Naive thymus-derived CD8-positive, alpha-beta T cell (primary cell): Measurements from ENCODE around the gene NR4A1. TPM values are rescaled to one million over a fixed set of nuclear protein-coding genes. Genes with fewer than 3 reads are reported as not detected.
A peak's percentile ranks its signal among the peaks of the same experiment; 100 is the strongest.

Experiments used
- ATAC-seq, 2 donors: fragments of 150-1000 bp; cut with Tn5 transposase in 1 of 2; sonication (Bioruptor Pico), chemical (Tn5 transposase) in 1 of 2; 1 replicate in 1 of 2; 2 replicates in 1 of 2; pipeline ENCODE4 v1.10.0; 2021; ENCODE audit warnings: mild to moderate bottlenecking in 2 of 2, moderate library complexity in 2 of 2
- POLR2A ChIA-PET: fragments of 350-600 bp; sonication (Branson Sonifier 250); formaldehyde crosslinking; loops from one replicate; lab custom pipeline; 2021; ENCODE audit warnings: antibody characterized with exemption; lab: Charles Lee
- DNase-seq, 10 donors: peaks; one replicate each; pipeline versions ENCODE4 v3.0.0 to v3.0.0-alpha.2; 2020 to 2022
- H3K27ac Mint-ChIP-seq, 10 donors: one replicate each; pipeline ENCODE4 v1.8.0; 2020 to 2022; ENCODE audit warnings: mild to moderate bottlenecking in 10 of 10, mixed read lengths in 10 of 10, moderate library complexity in 4 of 10, inconsistent platforms in 1 of 10
- H3K27me3 Mint-ChIP-seq, 5 donors: one replicate each; pipeline ENCODE4 v1.8.0; 2021 to 2022; ENCODE audit warnings: mixed read lengths in 5 of 5
- H3K36me3 Mint-ChIP-seq, 3 donors: one replicate each; pipeline ENCODE4 v1.8.0; 2020 to 2022; ENCODE audit warnings: mixed read lengths in 3 of 3, mild to moderate bottlenecking in 2 of 3, inconsistent platforms in 1 of 3
- H3K4me1 Mint-ChIP-seq, 4 donors: one replicate each; pipeline ENCODE4 v1.8.0; 2021 to 2022; ENCODE audit warnings: mixed read lengths in 4 of 4
- H3K4me3 Mint-ChIP-seq, 10 donors: one replicate each; pipeline ENCODE4 v1.8.0; 2020 to 2022; ENCODE audit warnings: mild to moderate bottlenecking in 10 of 10, mixed read lengths in 10 of 10, moderate library complexity in 6 of 10, inconsistent platforms in 1 of 10
- H3K9me3 Mint-ChIP-seq, 9 donors: one replicate each; pipeline ENCODE4 v1.8.0; 2020 to 2022; ENCODE audit warnings: mixed read lengths in 9 of 9, mild to moderate bottlenecking in 3 of 9, inconsistent platforms in 1 of 9, moderate library complexity in 1 of 9
- polyA plus RNA-seq, 3 donors: library from polyadenylated mRNA; unstranded; fragments of 300-500 nt; fragmentation: Illumina TruSeq; gene quantifications; one replicate each; pipeline ENCODE4 v1.2.3, GENCODE V29; 2021
- total RNA-seq, 8 experiments: library from RNA in 2 of 8; stranded (reverse) in 2 of 8; gene quantifications; one replicate each; pipeline ENCODE4 v1.2.3 and lab custom pipeline; 2021 to 2026

NR4A1 gene
- total and polyA plus RNA-seq, 5 experiments from 2014 or later: 0.39 to 2.4 (median 0.79) TPM

- DNase-seq (peak; percentile 56 to 86 (median 68)), ATAC-seq (peak; percentile 43 to 56)
- POLR2A ChIA-PET: interaction anchor here (1.1 to 9.4 kb wide), 5 partner anchors 14 to 61 kb away, joined by 3 to 153 read pairs (median 4); partner anchors contain the start of genes ATG101 and TAMALIN
- H3K27me3 Mint-ChIP-seq: no peaks in the 10 kb centered on the region
- peak overlapping the region in 8 of 10 donors; percentile 17 to 81 (median 47) for H3K27ac Mint-ChIP-seq
- no peaks in the 10 kb centered on the region for H3K36me3 Mint-ChIP-seq
- H3K4me3 Mint-ChIP-seq: peak overlapping the region in 9 of 10 donors; percentile 12 to 69 (median 36)
- H3K4me1 Mint-ChIP-seq: peaks cover 25 to 47% (median 39%) of the 10 kb centered on the region in 4 donors
- H3K9me3 Mint-ChIP-seq: no peaks in the 10 kb centered on the region
Observed at GRCh38 chr12:52020539-52021336, 30.5 kb upstream of the NR4A1 start.

- H3K36me3 Mint-ChIP-seq: no peaks in the 10 kb centered on the region
- ATAC-seq (no peak), DNase-seq (no peak)
- peak overlapping the region; percentile 66 to 94 (median 86) for H3K4me3 Mint-ChIP-seq
- H3K27me3 Mint-ChIP-seq: no peaks in the 10 kb centered on the region
- peaks cover 26 to 49% (median 45%) of the 10 kb centered on the region in 4 donors for H3K4me1 Mint-ChIP-seq
- H3K27ac Mint-ChIP-seq: peak overlapping the region in 7 of 10 donors; percentile 40 to 86 (median 69)
- POLR2A ChIA-PET: interaction anchor here (0.7 to 9.4 kb wide), 14 partner anchors 10 to 633 kb away, joined by 3 to 153 read pairs (median 4); partner anchors contain the start of genes ATG101, NR4A1 and TAMALIN
- no peaks in the 10 kb centered on the region for H3K9me3 Mint-ChIP-seq
Observed at GRCh38 chr12:52022841-52023181, 28.4 kb upstream of the NR4A1 start.

- H3K27me3 Mint-ChIP-seq: no peaks in the 10 kb centered on the region
- POLR2A ChIA-PET: interaction anchor here (0.7 to 9.4 kb wide), 14 partner anchors 9 to 633 kb away, joined by 3 to 153 read pairs (median 4); partner anchors contain the start of genes ATG101, NR4A1 and TAMALIN
- no peaks in the 10 kb centered on the region for H3K9me3 Mint-ChIP-seq
- peak; percentile 59 to 63 for ATAC-seq
- peak overlapping the region in 9 of 10 donors; percentile 82 to 97 (median 92) for H3K27ac Mint-ChIP-seq
- H3K36me3 Mint-ChIP-seq: no peaks in the 10 kb centered on the region
- H3K4me1 Mint-ChIP-seq: peaks cover 26 to 49% (median 45%) of the 10 kb centered on the region in 4 donors
- DNase-seq: peak; percentile 80 to 95 (median 90)
- H3K4me3 Mint-ChIP-seq: peak overlapping the region; percentile 79 to 97 (median 88)
Observed at GRCh38 chr12:52023182-52023975, 27.9 kb upstream of the NR4A1 start.

GRCh38 chr12:52023976-52024688 is 27.1 kb upstream of the NR4A1 start:
- H3K27ac Mint-ChIP-seq: peak overlapping the region; percentile 31 to 97 (median 92)
- DNase-seq (no peak), ATAC-seq (peak; percentile 10 to 15)
- H3K9me3 Mint-ChIP-seq: no peaks in the 10 kb centered on the region
- H3K36me3 Mint-ChIP-seq: no peaks in the 10 kb centered on the region
- H3K4me3 Mint-ChIP-seq: peak overlapping the region; percentile 79 to 97 (median 88)
- no peaks in the 10 kb centered on the region for H3K27me3 Mint-ChIP-seq
- POLR2A ChIA-PET: interaction anchor here (0.6 to 9.4 kb wide), 15 partner anchors 8 to 97 kb away, joined by 3 to 153 read pairs (median 7); partner anchors contain the start of genes ATG101, NR4A1 and TAMALIN
- H3K4me1 Mint-ChIP-seq: peaks cover 26 to 49% (median 45%) of the 10 kb centered on the region in 4 donors

- ATAC-seq: no peak
- peaks cover 26 to 49% (median 44%) of the 10 kb centered on the region in 4 donors for H3K4me1 Mint-ChIP-seq
Observed at GRCh38 chr12:52024845-52025230, 26.4 kb upstream of the NR4A1 start.

GRCh38 chr12:52026263-52026662 is 25.0 kb upstream of the NR4A1 start:
- peak overlapping the region in 9 of 10 donors; percentile 33 to 97 (median 92) for H3K27ac Mint-ChIP-seq
- H3K9me3 Mint-ChIP-seq: no peaks in the 10 kb centered on the region

More at GRCh38 chr12:52024845-52025230, 26.4 kb upstream of the NR4A1 start:
- no peaks in the 10 kb centered on the region for H3K27me3 Mint-ChIP-seq
- POLR2A ChIA-PET: interaction anchor here (0.6 to 9.4 kb wide), 15 partner anchors 10 to 656 kb away, joined by 3 to 153 read pairs (median 7); partner anchors contain the start of genes ATG101, NR4A1 and TAMALIN
- H3K27ac Mint-ChIP-seq: peak overlapping the region; percentile 84 to 97 (median 94)
- H3K9me3 Mint-ChIP-seq: no peaks in the 10 kb centered on the region
- no peaks in the 10 kb centered on the region for H3K36me3 Mint-ChIP-seq
- H3K4me3 Mint-ChIP-seq: peak overlapping the region; percentile 79 to 97 (median 88)
- DNase-seq: peak in 1 of 10 donors; percentile 44

GRCh38 chr12:52027085-52027843 is 24.0 kb upstream of the NR4A1 start:
- POLR2A ChIA-PET: interaction anchor here (0.9 to 2.6 kb wide), 3 partner anchors 9 to 41 kb away, joined by 3 to 15 read pairs (median 10); partner anchors contain the start of gene NR4A1
- no peak overlapping the region for H3K27ac Mint-ChIP-seq

More at GRCh38 chr12:52026263-52026662, 25.0 kb upstream of the NR4A1 start:
- POLR2A ChIA-PET: interaction anchor here (0.9 to 9.4 kb wide), 11 partner anchors 10 to 59 kb away, joined by 3 to 153 read pairs (median 13); partner anchors contain the start of genes ATG101, NR4A1 and TAMALIN
- Mint-ChIP-seq H3K4me1 (peaks cover 13 to 36% (median 31%) of the 10 kb centered on the region in 4 donors), H3K36me3 (no peaks in the 10 kb centered on the region), H3K27me3 (no peaks in the 10 kb centered on the region), H3K4me3 (peak overlapping the region in 3 of 10 donors; percentile 18 to 97 (median 44))
- ATAC-seq (no peak), DNase-seq (no peak)

GRCh38 chr12:52029685-52030084 is 21.6 kb upstream of the NR4A1 start:
- Mint-ChIP-seq H3K4me3 (no peak overlapping the region), H3K9me3 (no peaks in the 10 kb centered on the region), H3K36me3 (no peaks in the 10 kb centered on the region), H3K27ac (no peak overlapping the region), H3K27me3 (no peaks in the 10 kb centered on the region), H3K4me1 (peaks cover 19 to 47% (median 36%) of the 10 kb centered on the region in 4 donors)
- DNase-seq: no peak
- ATAC-seq: no peak
- POLR2A ChIA-PET: interaction anchor here (0.6 to 1.1 kb wide), 4 partner anchors 38 to 61 kb away, joined by 3 to 4 read pairs (median 4); no protein-coding TSS in a partner anchor

More at GRCh38 chr12:52027085-52027843, 24.0 kb upstream of the NR4A1 start:
- Mint-ChIP-seq H3K4me3 (no peak overlapping the region), H3K27me3 (no peaks in the 10 kb centered on the region), H3K9me3 (no peaks in the 10 kb centered on the region), H3K4me1 (peaks cover 13 to 41% (median 31%) of the 10 kb centered on the region in 4 donors), H3K36me3 (no peaks in the 10 kb centered on the region)
- no peak for DNase-seq
- ATAC-seq: no peak

GRCh38 chr12:52032446-52032803 is 18.8 kb upstream of the NR4A1 start:
- DNase-seq (no peak), ATAC-seq (peak in 1 of 2 donors; percentile 9)
- no peaks in the 10 kb centered on the region for H3K36me3 Mint-ChIP-seq
- H3K4me1 Mint-ChIP-seq: peaks cover 12 to 45% (median 33%) of the 10 kb centered on the region in 4 donors
- H3K4me3 Mint-ChIP-seq: peak overlapping the region; percentile 64 to 86 (median 76)
- no peaks in the 10 kb centered on the region for H3K27me3 Mint-ChIP-seq
- peak overlapping the region; percentile 10 to 99 (median 94) for H3K27ac Mint-ChIP-seq
- H3K9me3 Mint-ChIP-seq: no peaks in the 10 kb centered on the region
- POLR2A ChIA-PET: interaction anchor here (1.0 to 2.1 kb wide), 8 partner anchors 9 to 49 kb away, joined by 3 to 14 read pairs (median 7); partner anchors contain the start of genes ATG101 and NR4A1

GRCh38 chr12:52032804-52033445 is 18.3 kb upstream of the NR4A1 start:
- H3K27me3 Mint-ChIP-seq: no peaks in the 10 kb centered on the region
- peak overlapping the region; percentile 64 to 86 (median 84) for H3K4me3 Mint-ChIP-seq
- peak; percentile 80 to 83 for ATAC-seq
- H3K36me3 Mint-ChIP-seq: no peaks in the 10 kb centered on the region
- POLR2A ChIA-PET: interaction anchor here (1.0 to 2.1 kb wide), 8 partner anchors 8 to 48 kb away, joined by 3 to 14 read pairs (median 7); partner anchors contain the start of genes ATG101 and NR4A1
- H3K9me3 Mint-ChIP-seq: no peaks in the 10 kb centered on the region
- H3K4me1 Mint-ChIP-seq: peaks cover 12 to 44% (median 33%) of the 10 kb centered on the region in 4 donors
- peak overlapping the region; percentile 63 to 99 (median 94) for H3K27ac Mint-ChIP-seq
- peak; percentile 72 to 94 (median 82) for DNase-seq
